ENCODE measurements around the gene DYNLL1.
"Not testable (repeated sequence)": the region's sequence is repeated elsewhere in the genome, so short reads cannot be mapped to it uniquely, and the experiment has no call there.

Gene DYNLL1

DNA sequence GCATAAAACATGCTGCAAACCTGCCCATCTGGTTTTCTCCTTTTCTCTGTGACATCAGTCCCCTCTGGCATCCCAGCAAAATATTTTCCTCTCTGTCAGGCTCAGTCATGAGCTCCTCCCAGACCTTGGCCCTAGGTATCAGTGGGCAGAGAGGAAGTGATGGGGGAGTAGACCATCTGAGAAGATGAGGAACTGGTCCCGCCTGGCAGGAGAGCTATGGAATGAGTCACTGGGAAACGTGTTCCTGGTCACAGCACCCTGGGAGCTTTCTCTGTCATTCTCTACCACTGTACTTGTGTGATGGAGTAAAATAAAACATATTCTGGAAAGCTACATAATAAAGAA, 21.3 kb upstream of the DYNLL1 start:
- DNase-seq (ENCODE audit: low spot score): no peak

DNA sequence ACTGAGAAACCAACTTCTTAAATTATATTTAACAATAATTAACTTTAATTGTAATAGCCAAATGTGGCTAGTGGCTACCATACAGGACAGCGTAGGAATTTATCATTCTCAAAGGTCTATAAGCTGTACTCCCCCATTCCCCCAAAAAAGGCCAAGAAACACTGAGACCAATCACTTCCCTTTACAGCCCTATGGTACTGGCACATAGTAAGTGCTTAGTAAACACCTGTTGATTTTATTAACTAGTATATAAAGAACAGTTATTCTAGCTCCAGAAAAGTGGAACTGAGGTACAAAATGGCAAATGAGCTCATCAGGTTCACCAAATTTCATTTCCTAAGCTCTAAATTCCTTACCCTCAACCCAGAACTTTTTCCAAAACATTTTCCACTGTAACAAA, 20.3 kb upstream of the DYNLL1 start:
- DNase-seq (ENCODE audit: low spot score): no peak

DNA sequence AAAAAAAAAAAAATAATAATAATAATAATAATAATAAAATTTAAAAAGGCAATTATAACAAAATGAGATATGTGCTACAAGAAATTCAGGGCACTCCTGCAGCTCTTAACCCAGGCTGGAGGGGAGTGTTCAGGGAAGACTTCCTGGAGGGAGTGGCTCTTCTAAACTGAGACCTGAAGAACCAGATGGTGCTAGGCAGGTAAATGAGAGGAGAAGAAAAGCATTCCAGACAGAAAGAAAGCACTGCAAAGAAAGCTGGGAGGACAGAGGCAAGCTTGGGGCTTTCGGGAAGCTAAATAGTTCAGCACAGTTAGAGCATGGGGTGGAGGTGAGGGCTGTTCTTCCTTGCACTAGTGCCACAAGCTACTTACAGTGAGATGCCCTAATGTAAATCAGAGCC, 16.5 kb upstream of the DYNLL1 start:
- DNase-seq (ENCODE audit: low spot score): no peak

DNA sequence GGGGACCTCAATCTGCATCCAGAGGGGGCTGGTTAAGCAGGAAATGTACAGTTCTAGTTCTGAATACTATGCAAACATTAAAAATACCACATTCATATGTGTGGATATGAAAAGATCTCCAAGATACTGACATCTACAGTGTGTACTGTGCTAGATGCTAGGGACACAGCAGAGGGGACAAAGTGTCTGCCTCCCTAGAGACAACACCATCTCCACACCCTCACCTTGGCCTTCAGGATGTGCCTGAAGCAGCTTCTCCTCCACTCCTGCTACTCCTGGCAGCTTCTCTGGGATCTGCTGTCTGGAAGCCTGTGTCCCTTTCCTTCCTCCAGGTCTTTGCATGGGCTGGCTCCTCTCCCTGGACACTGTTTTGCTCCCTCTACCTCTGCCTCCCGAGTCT, 15.7 kb upstream of the DYNLL1 start:
- no peak for DNase-seq (ENCODE audit: low spot score)

DNA sequence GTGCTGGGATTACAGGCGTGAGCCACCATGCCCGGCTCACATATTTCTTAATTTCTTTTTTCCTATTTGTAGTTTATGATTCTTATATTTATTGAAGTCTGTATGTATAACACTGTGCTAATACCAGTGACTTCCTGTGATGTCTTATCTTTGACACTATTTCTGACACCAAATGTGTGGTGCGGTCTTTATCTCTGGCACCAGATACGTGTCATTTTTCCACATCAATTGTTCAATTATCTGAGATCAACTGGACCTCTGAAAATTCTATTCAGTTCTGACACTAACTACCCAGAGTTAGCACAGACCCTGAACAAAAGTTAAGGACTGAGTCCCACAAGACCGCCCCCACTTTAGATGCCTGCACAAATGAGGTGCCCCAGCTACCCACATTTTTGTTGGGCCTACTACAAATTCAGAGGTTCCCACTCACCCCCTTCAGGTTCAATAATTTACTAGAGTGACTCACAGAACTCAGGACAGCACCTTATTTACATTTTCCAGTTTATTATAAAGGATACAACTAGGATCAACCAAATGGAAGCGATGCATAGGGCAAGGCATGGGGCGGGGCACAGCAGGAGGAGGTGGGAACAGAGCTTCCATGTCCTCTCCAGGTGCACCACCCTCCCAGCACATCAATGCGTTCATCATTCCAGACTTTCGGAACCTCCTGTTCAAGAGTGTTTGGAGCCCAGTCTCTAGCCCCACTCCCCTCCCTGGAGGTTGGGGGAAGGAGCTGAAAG, 14.7 kb upstream of the DYNLL1 start:
- DNase-seq (ENCODE audit: low spot score): no peak

DNA sequence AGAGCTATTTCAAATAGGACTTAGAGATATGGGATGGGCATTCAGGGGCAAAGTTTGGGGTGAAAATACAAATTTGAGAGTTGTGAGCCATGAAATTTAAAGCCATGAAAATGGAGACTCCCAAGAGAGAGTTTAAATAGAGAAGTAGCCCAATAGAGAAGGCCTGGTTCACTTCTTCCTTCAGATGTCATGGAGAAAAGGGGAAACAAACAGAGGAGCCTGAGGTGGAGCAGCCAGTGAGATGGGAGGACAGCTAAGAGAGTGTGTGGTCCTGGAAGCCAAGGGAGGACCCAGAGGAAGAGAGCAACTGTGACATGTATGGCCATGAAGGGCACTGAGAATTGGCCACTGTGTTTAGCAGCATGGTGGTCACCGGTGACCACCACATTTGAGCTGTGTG, 12.3 kb upstream of the DYNLL1 start:
- no peak for DNase-seq (ENCODE audit: low spot score)

DNA sequence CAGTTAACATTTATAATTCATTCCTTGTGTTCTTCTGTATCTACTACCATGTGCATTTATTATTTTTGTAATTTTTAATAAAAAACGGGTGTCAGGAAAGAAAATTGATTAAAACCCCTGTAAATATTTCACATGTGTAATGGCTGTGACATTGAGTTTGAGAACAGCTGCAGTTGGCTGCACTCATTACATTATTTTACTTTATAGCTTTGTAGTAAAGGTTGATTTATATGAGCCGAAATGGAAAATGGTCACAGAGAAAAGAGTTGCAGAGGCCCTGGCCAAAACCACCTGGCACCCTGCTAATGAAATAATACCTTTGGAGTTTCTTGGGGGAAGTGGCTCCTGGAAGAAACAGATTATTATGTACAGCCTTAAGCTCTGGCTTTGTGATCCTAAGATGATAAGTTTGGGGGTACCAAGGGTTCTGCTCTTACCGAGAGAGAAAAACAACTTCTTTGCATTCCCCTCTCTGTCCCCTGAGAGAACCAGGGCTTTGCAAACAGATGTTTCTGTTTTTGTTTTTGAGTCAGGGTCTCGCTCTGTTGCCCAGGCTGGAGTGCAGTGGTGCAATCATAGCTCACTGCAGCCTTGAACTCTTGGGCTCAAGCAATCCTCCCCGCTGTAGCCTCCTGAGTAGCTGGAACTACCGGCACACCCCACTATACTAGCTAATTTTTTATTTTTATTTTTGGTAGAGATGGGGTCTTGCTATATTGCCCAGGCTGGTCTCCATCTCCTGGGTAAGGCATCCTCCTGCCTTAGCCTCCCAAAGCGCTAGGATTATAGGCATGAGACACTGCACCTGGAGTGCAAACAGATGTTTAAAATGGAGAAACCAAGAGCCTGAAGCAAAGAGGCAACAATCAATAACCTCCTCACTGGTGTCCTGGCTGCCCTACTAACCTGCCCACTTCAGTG, 9.7 kb upstream of the DYNLL1 start:
- DNase-seq (ENCODE audit: low spot score): peak; percentile 73

DNA sequence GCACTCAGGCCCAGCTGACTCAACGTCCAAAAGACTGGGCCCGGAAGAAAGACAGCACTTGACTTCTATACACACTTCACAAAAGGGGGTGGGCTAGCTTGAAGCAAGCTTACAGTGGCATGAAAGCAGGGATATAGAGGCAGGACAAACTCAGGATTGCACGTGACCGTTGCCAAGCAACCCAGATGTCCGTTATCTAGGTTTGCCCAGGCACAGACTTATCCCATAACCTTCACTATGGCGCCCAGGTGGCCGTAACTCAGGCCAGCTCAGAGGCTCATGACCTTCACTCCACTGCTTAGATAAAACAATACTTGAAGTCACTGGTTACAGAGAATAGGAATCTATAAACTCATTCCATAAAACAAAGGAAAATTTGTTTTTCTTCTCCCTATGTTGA, 8.4 kb upstream of the DYNLL1 start:
- not testable (repeated sequence) for DNase-seq (ENCODE audit: low spot score)

DNA sequence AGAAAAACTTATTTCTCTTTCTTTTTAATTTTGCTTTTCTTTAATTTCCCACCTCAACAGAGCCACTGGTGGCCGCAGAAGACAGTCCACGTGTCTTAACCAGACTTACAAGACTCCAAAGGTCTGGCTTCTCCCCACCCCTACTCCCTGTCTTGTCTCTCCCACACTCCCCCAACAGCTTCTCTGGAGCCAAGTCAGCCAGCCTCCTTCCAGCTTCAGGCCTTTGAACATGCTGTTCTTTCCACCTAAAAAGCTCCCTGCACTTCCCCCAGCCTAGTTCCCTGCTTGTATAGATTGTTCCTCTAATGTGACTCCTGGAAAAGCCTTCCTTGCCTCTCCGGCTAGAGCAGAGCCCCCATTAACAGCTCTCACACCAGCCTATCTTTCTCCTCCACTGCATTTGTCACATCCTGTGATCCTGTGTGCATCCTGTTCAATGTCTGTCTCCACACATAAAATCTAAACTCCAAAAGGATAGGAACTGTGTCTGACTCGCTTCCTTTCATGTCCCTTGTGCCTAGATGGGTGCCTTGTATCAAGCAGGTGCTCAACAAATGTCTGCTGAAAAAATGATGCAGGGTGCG, 7.8 kb upstream of the DYNLL1 start:
- DNase-seq (ENCODE audit: low spot score): no peak

DNA sequence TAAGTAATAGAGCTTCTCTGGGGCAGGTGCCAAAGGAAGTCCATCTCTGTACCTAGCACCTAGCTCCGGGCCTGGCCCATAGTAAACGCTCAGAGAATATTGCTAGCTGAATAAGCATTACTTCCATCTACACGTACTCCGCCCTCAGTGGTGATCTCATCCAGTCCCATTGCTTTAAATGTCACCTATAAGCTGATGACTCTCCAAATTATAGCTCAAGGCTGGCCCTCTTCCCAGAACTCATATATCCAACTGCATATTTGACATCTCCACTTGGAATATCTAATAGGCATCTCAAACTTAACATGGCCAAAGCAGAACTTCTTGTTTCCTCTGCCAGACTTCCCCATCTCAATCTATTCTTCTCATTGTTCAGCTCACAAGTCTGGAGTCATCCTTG, 6.9 kb upstream of the DYNLL1 start:
- DNase-seq (ENCODE audit: low spot score): no peak

DNA sequence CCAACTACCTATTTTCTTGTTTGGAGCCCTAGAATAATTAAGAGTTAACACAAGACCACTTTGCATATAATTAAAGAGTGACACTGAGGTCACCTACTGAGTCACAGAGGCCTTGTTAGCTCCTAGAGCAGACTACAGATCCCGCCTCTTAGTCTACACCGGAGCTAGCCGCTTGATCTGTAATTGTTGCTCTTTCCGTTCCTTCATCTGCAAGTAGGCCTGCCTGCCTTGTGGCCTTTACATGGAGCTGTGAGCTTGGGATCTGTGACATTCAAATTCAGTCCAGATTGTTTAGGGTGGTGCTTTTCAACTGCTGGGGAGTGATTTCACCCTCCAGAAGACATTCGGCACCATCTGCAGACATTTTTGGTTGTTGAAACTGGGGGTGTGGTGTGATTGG, 5.6 kb upstream of the DYNLL1 start:
- DNase-seq (ENCODE audit: low spot score): no peak

DNA sequence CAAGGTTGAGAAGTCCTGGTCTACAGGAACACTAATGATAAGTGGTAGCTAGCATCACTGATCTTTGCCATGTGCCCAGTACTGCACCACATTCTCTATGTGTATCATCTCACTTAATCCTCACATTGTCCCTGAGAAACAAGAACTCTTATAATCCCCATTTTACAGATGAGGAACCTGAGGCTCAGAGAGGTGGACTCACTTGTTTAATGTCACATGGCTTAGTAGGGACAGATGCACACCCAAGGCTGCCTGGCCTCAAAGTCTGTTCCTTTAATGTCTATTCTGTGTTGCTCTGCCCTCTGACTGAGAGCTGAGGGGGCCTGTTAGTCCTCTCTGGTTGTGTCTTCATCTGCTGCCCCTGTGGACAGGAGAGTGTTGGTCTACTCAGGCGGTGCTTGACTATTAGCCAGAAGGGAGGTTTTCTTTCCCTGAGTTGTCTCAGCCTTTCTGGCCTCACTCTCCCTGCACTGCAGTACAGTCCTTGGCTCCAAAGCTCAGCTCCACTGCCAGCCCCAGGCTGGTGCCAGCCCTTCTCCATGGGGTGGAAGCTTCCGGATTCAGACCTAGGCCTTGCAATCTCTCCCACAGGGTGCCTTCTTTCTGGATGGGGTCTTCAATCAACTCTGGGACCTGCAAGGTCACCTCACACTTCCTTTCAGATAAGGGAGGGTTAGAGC, 4.9 kb upstream of the DYNLL1 start:
- no peak for DNase-seq (ENCODE audit: low spot score)

DNA sequence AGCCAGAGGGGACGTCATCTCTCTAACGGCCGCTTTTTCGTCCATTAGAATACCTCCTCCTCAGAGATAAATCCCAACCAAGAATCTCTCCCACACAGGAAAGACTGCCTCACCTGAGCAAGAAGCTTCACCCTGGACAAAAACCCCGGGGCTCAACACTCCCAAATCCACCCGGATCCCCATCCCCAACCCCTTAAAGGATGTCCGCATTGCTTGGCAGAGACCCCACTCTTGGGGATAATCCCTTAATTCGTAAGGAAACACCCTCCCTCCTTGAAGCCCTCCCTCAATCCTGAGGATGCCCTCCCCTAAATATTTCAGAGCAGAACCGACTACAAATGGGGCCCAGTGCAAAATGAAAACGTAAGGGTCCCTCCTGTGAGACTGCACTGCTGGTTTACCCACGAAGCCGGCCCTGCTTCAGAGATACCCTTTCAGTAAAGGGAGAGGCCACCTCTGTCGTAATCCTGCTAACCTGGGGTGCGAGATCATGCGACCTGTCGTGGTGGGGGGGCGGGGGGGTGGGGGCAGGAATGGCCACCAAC, 655 bp upstream of the DYNLL1 start:
- DNase-seq (ENCODE audit: low spot score): no peak

DNA sequence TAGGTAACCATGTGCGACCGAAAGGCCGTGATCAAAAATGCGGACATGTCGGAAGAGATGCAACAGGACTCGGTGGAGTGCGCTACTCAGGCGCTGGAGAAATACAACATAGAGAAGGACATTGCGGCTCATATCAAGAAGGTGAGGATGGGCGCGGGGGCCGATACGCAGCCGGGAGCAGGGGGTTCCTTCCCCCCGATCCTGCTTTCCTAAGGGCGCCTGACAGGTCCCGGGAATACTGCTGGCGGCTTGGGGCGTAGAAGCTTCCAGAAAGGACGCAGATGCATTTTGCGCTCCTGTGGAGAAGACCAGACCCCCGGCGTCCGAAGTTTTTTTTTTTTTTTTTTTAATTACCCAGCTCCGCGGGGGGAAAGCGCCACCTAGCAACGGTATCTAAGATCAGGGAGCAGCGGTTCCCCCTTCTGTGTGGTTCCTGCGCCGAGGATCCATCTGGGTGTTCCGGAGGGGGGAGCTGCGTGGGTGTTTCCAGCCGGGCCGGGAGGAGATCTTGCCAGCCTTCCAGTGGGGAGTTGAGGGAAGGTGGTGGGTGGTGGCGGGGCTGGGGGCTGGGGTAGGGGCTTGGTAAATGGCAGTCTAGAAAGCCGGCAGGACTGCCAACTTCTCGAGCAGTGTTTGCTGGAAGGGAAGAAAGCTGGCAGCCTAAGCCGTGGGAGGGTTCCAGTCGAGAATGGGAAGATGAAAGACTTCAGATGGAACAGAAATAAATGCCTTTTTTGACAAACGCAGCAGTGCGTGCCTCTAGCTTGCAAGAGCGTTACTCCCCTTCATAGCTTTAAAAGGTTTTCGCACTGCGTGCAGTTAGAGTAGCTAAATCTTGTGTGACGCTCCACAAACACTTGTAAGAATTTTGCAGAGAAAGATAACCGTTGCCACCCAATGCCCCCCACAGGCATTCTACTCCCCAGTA, 764 bp downstream of the DYNLL1 start:
- peak; percentile 69 for DNase-seq (ENCODE audit: low spot score)

DNA sequence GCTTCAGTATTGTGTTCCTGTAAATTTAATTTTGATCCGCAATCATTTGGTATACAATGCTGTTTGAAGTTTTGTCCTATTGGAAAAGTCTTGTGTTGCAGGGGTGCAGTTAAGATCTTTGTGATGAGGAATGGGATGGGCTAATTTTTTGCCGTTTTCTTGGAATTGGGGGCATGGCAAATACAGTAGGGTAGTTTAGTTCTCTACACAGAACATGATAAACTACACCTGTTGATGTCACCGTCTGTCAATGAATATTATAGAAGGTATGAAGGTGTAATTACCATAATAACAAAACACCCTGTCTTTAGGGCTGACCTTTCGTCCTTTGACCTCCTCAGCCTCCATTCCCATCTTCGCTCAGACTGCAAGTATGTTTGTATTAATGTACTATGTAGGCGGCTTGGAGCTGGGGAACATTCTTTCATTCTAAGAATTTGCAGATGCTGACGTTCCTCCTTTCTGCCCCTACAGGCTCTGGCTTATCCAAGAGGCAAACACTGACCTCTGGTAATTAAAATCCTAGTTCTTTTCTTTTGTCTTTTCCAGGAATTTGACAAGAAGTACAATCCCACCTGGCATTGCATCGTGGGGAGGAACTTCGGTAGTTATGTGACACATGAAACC, 1.7 kb downstream of the DYNLL1 start:
- DNase-seq (ENCODE audit: low spot score): no peak

DNA sequence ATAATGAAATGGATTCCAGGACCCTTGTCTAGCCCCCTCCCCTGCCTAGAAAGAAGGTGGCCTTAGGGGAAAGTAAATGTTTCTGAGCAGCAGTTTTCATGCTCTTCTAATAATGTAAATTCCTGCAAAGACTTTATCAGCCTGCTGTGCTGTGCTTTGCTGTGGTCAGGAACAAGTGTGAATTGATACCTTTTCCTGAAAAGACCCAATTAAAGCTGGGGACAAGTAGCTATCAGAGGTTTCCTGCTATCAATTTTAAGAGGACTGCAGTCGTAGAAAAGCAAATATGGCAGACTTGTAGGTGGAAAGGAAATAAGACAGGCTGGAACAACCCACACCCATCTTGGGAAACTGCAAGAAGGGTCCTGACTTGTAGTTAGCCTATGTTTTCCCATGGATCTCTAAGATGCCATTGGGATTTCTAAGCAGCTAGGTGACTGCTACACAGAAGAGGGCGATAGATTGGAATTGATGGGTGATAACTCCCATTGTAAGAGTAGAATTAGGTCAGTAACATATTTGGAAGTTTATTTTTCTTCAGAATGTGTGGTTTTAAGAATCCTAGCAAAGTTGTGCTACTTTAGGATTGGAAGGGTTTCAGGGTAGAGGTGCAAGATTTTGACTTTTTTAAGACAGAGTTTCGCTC, 3.1 kb downstream of the DYNLL1 start:
- no peak for DNase-seq (ENCODE audit: low spot score)

DNA sequence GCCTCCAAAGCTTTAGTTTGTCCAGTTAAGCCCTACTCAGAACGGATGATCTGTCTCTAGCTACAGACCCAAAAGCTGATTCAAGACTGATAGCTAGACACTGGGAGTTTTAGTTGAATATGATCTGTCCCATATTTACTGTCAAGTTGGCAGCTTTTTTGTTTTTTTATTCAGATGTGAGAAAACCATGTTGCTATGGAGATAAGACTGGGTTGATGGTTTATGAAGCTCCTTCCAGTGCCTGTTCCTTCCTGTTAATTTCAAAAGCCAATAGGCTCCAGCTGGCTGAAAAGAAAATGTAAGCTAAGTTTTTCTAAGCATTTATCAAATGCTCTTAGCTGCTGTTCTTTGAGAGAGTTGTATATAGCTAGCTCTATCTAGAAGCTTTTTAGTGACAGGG, 4.7 kb downstream of the DYNLL1 start:
- no peak for DNase-seq (ENCODE audit: low spot score)

DNA sequence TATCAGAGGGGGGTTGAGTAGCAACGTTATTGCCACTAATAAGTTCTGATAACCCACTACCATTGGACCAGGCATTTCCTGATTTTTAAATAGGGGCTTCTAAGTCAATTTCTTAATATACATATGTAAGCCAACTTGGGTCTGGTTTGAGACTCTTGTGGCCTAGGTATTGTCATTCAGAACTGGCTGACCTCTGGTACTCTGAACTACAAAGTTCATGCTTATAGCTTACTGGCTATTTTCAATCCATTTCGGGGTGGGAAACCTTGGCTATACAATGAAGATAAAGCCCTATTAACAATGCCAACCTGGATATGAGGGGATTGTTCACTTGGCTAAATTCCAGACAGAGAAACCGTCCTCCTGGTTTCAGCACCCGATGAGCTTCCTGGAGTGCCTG, 8.7 kb downstream of the DYNLL1 start:
- DNase-seq (ENCODE audit: low spot score): no peak

DNA sequence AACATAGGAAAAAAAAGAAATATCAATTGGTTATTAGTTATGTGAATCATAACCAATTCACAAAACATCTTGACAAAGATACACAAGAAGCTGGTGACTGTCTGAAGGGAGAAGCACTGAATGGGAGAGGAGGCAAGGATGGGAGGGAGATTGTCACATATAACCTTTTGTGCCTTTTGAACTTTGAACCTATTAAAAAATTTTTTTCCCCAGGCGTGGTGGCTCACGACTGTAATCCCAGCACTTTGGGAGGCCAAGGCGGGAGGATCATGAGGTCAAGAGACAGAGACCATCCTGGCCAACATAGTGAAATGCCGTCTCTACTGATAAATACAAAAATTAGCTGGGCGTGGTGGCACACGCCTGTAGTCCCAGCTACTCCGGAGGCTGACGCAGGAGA, 12.6 kb downstream of the DYNLL1 start:
- DNase-seq (ENCODE audit: low spot score): no peak

DNA sequence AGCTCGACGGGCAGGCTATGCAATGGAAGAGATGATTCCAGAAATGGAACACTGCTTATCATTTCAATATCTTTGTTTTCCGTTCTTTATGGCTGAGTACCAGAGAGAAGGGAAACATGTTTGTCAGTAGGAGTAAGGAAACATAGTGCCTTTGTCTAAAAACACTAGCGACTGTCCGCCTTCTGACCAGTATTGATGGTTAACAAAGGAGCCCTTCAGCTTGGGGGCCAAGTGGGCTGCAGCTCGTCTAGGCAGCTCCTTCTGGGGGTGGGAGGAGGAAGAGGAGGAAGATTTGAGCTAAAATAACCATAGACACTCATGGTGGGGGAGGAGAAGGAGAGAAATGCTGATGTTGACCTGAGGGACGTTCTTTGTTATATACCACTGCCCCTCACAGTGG, 18.1 kb downstream of the DYNLL1 start:
- no peak for DNase-seq (ENCODE audit: low spot score)
